B cell (primary cell): Measurements from ENCODE around the gene HDDC2. TPM values are rescaled to one million over a fixed set of nuclear protein-coding genes. Genes with fewer than 3 reads are reported as not detected.

Experiments
- ATAC-seq: fragments of 200-7000 bp; cut with Tn5 transposase; one replicate; pipeline ENCODE4 v1.10.0; 2021; ENCODE audit warnings: low read depth, mild to moderate bottlenecking, moderate number of reproducible peaks, moderate library complexity
- CTCF ChIA-PET: fragments of 350-600 bp; sonication (Branson Sonifier 250); formaldehyde crosslinking; loops from one replicate; lab custom pipeline; 2021; ENCODE audit warnings: antibody characterized with exemption, inconsistent platforms; lab: Charles Lee
- POLR2A ChIA-PET: fragments of 350-600 bp; sonication (Branson Sonifier 250); formaldehyde crosslinking; loops from one replicate; lab custom pipeline; 2021; ENCODE audit warnings: antibody characterized with exemption; lab: Charles Lee
- DNase-seq: peaks from one replicate; pipeline ENCODE4 v3.0.0; 2013
- H2AFZ ChIP-seq: 2 replicates; pipeline ENCODE4 v1.6.1; 2012; ENCODE audit warnings: mild to moderate bottlenecking, low read depth, low read length; ENCODE audit not compliant: insufficient read depth, poor library complexity, severe bottlenecking
- H3K27ac ChIP-seq, 2 donors: 1 replicate in 1 of 2; 2 replicates in 1 of 2; pipeline ENCODE4 v1.5.1; 2012 to 2013; ENCODE audit warnings: low read length in 2 of 2, mild to moderate bottlenecking in 2 of 2, moderate library complexity in 1 of 2
- H3K27me3 ChIP-seq, 4 experiments: fragments of 200-600 bp in 1 of 4; sonication (generic) in 1 of 4; replicated peaks in 1 of 4; 1 replicate in 2 of 4; 2 replicates in 2 of 4; pipeline versions ENCODE4 v1.6.1 to v1.7.0; 2013 to 2016; ENCODE audit warnings: low read length in 3 of 4, mild to moderate bottlenecking in 2 of 4, mixed read lengths in 1 of 4, moderate library complexity in 1 of 4; ENCODE audit not compliant: insufficient read depth in 4 of 4, control insufficient read depth in 3 of 4; ENCODE audit errors: control extremely low read depth in 1 of 4
- H3K36me3 ChIP-seq, 2 experiments: replicated peaks in 1 of 2; 1 replicate in 1 of 2; 2 replicates in 1 of 2; pipeline versions ENCODE4 v1.6.1 to v1.7.1; 2013; ENCODE audit warnings: low read length in 1 of 2; ENCODE audit not compliant: insufficient read depth in 2 of 2, control insufficient read depth in 1 of 2; ENCODE audit errors: control extremely low read depth in 1 of 2, extremely low read depth in 1 of 2
- H3K4me1 ChIP-seq, 2 donors: fragments of 200-600 bp in 1 of 2; sonication (generic) in 1 of 2; 1 replicate in 1 of 2; 2 replicates in 1 of 2; pipeline versions ENCODE4 v1.5.1 to v1.6.1; 2013 to 2017; ENCODE audit warnings: low read length in 2 of 2; ENCODE audit not compliant: control insufficient read depth in 2 of 2, insufficient read depth in 2 of 2
- H3K4me2 ChIP-seq: replicated peaks from 2 replicates; pipeline ENCODE3; 2012; ENCODE audit warnings: mild to moderate bottlenecking, low read depth, low read length; ENCODE audit not compliant: poor library complexity, severe bottlenecking
- H3K4me3 ChIP-seq, 5 experiments: fragments of 200-600 bp in 1 of 5; sonication (generic) in 1 of 5; 1 replicate in 3 of 5; 2 replicates in 2 of 5; pipeline versions ENCODE4 v1.5.1 to v1.7.0; 2011 to 2016; ENCODE audit warnings: low read length in 4 of 5, mild to moderate bottlenecking in 4 of 5, low read depth in 2 of 5, control low read depth in 1 of 5, moderate library complexity in 1 of 5; ENCODE audit not compliant: insufficient read depth in 1 of 5; ENCODE audit errors: control extremely low read depth in 1 of 5, extremely low read depth in 1 of 5
- H3K79me2 ChIP-seq: fragments of 200-600 bp; sonication (generic); one replicate; pipeline ENCODE4 v1.6.0; 2016; ENCODE audit warnings: low read length; ENCODE audit not compliant: control insufficient read depth, insufficient read depth
- H3K9ac ChIP-seq: fragments of 200-600 bp; sonication (generic); 2 replicates; pipeline ENCODE4 v1.6.1; 2017; ENCODE audit warnings: mild to moderate bottlenecking, low read length, moderate library complexity
- H3K9me3 ChIP-seq, 3 donors: one replicate each; pipeline versions ENCODE4 v1.6.1 to v1.7.1; 2013; ENCODE audit warnings: low read length in 2 of 3; ENCODE audit not compliant: control insufficient read depth in 2 of 3, insufficient read depth in 1 of 3; ENCODE audit errors: control extremely low read depth in 1 of 3
- H4K20me1 ChIP-seq: 2 replicates; pipeline ENCODE4 v1.6.0; 2012; ENCODE audit warnings: mild to moderate bottlenecking, low read length; ENCODE audit not compliant: insufficient read depth, control insufficient read depth, poor library complexity, severe bottlenecking
- H3K27ac Mint-ChIP-seq: one replicate; pipeline ENCODE4 v1.8.0; 2021; ENCODE audit warnings: mixed read lengths
- H3K27me3 Mint-ChIP-seq: one replicate; pipeline ENCODE4 v1.8.0; 2021; ENCODE audit warnings: mixed read lengths
- H3K4me1 Mint-ChIP-seq: one replicate; pipeline ENCODE4 v1.8.0; 2021; ENCODE audit warnings: mixed read lengths
- H3K4me3 Mint-ChIP-seq: one replicate; pipeline ENCODE4 v1.8.0; 2021; ENCODE audit warnings: mixed read lengths
- H3K9me3 Mint-ChIP-seq: one replicate; pipeline ENCODE4 v1.8.0; 2022; ENCODE audit warnings: mixed read lengths; ENCODE audit not compliant: insufficient read depth
- EZH2 ChIP-seq: IDR thresholded peaks from 2 replicates; pipeline ENCODE4 v1.6.1; 2012; ENCODE audit warnings: borderline replicate concordance, low read depth, mild to moderate bottlenecking, moderate library complexity, low read length; ENCODE audit not compliant: insufficient read depth, poor library complexity, severe bottlenecking
- WGBS: methylation state at CpG from one replicate; pipeline ENCODE4 v1.1.5; 2013; ENCODE audit warnings: missing lambda C conversion rate; ENCODE audit not compliant: insufficient coverage; 5-methylcytosine and 5-hydroxymethylcytosine counted together
- intact Hi-C: fragments of 100-400 bp; cut with micrococcal nuclease; formaldehyde crosslinking; loops from one replicate; pipeline ENCODE4 v1.10.0; 2022
- polyA plus RNA-seq: library from polyadenylated mRNA; depleted of rRNA; stranded (reverse); fragments of >200 nt; gene quantifications from 2 replicates; pipeline ENCODE4 v1.2.3, GENCODE V29; 2012
- total RNA-seq, 2 donors: library from RNA; stranded (reverse); fragments of 120-200 nt in 1 of 2; gene quantifications; 1 replicate in 1 of 2; 2 replicates in 1 of 2; pipeline versions ENCODE4 v1.2.3 to v1.2.4, GENCODE V29; 2013 to 2022
- TF ChIP-seq, protein P1 (sequence below): fragments of 200-600 bp; IDR thresholded peaks from one replicate; pipeline ENCODE4 v1.8.0; 2022; ENCODE audit warnings: antibody characterized with exemption, mild to moderate bottlenecking

Gene HDDC2
- total and polyA plus RNA-seq, 2 donors (not counting 1 experiment from before 2014, with no cell fraction given), result 31.6 to 37.6 TPM

DNA sequence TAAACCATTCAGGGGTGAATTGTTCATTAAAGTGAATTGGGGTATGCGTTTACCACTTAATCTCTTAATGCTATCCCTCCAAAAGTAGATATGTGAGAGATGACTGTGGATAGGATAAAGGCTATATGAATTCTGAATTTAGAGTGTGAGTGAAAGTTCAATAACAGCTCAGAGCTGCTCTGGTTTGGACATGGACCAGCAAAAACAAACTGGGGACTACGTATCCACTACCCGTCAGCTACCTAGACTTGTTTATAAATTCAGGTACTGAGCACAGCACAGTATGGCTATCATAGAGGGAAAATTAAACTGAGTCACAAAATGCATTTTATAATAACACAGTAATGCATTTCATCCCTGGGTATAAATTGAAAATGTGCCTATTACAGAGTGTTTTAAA lies 44.4 kb downstream of the HDDC2 start:
- H3K27me3 Mint-ChIP-seq, result peaks cover 3% of the 10 kb centered on the region
- intact Hi-C loops, result no loop called here
- no CpG with 5 or more reads among the region's 3 CpGs for WGBS
- CTCF ChIA-PET, result no interaction called here
- no peaks in the 10 kb centered on the region for H4K20me1 ChIP-seq
- H3K9me3 ChIP-seq, result no peaks in the 10 kb centered on the region
- H3K4me3 Mint-ChIP-seq, result no peak overlapping the region
- TF ChIP-seq, protein P1, sequence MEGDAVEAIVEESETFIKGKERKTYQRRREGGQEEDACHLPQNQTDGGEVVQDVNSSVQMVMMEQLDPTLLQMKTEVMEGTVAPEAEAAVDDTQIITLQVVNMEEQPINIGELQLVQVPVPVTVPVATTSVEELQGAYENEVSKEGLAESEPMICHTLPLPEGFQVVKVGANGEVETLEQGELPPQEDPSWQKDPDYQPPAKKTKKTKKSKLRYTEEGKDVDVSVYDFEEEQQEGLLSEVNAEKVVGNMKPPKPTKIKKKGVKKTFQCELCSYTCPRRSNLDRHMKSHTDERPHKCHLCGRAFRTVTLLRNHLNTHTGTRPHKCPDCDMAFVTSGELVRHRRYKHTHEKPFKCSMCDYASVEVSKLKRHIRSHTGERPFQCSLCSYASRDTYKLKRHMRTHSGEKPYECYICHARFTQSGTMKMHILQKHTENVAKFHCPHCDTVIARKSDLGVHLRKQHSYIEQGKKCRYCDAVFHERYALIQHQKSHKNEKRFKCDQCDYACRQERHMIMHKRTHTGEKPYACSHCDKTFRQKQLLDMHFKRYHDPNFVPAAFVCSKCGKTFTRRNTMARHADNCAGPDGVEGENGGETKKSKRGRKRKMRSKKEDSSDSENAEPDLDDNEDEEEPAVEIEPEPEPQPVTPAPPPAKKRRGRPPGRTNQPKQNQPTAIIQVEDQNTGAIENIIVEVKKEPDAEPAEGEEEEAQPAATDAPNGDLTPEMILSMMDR, result no peak
- no peak for TF ChIP-seq EZH2
- H3K36me3 ChIP-seq, result no peaks in the 10 kb centered on the region
- no peaks in the 10 kb centered on the region for H3K9me3 Mint-ChIP-seq
- H3K27me3 ChIP-seq, result no peaks in the 10 kb centered on the region
- no peak overlapping the region for H3K27ac Mint-ChIP-seq
- H3K27ac ChIP-seq, result no peak overlapping the region
- no peaks in the 10 kb centered on the region for H3K4me1 Mint-ChIP-seq
- POLR2A ChIA-PET, result no interaction called here
- DNase-seq, result no peak
- no peaks in the 10 kb centered on the region for H3K4me1 ChIP-seq
- H3K4me2 ChIP-seq, result no peak overlapping the region
- no peak for ATAC-seq
- H3K4me3 ChIP-seq, result no peak overlapping the region
- H3K9ac ChIP-seq, result no peak overlapping the region
- no peak overlapping the region for H2AFZ ChIP-seq
- no peaks in the 10 kb centered on the region for H3K79me2 ChIP-seq

DNA sequence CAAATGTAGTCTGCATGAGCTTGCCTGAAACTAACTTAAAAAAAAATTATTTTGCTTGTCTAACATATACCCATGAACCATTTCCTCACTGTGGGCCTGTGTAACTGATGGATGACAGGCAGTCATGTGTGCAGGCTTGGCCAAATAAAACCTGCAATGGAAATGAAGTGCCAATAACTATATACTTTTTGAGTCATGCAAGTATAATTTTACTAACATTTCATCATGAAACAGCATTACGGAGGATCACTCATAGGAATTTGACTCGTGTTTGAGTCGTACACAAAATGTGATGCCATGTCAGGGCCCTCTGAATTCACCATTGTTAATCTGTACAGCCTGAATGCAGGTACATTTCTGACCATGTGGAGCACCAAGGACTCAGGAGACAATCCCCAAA lies 46.6 kb downstream of the HDDC2 start:
- WGBS, result 75% methylated on average over 2 of the region's 3 CpGs
- no peaks in the 10 kb centered on the region for H3K79me2 ChIP-seq
- Mint-ChIP-seq H3K4me1 (no peaks in the 10 kb centered on the region), H3K27ac (no peak overlapping the region), H3K4me3 (no peak overlapping the region), H3K27me3 (peaks cover 3% of the 10 kb centered on the region), H3K9me3 (no peaks in the 10 kb centered on the region)
- POLR2A ChIA-PET, result no interaction called here
- H3K4me1 ChIP-seq, result no peaks in the 10 kb centered on the region
- ATAC-seq (no peak), DNase-seq (no peak)
- no peaks in the 10 kb centered on the region for H4K20me1 ChIP-seq
- no peak overlapping the region for H3K9ac ChIP-seq
- H3K4me2 ChIP-seq, result no peak overlapping the region
- no peaks in the 10 kb centered on the region for H3K9me3 ChIP-seq
- intact Hi-C loops, result no loop called here
- H3K36me3 ChIP-seq, result no peaks in the 10 kb centered on the region
- H3K4me3 ChIP-seq, result no peak overlapping the region
- CTCF ChIA-PET, result no interaction called here
- TF ChIP-seq EZH2, result no peak
- TF ChIP-seq, protein P1, result no peak
- no peak overlapping the region for H3K27ac ChIP-seq
- H3K27me3 ChIP-seq, result no peaks in the 10 kb centered on the region
- H2AFZ ChIP-seq, result no peak overlapping the region
